Fibroblast of pulmonary artery (primary cell): ENCODE results near the gene MRPL43.

ENCODE experiments used
- DNase-seq: peaks from one replicate; pipeline ENCODE4 v3.0.0-alpha.2; 2010; ENCODE audit warnings: low read depth
- H3K4me3 ChIP-seq: replicated peaks from 2 replicates; pipeline ENCODE4 v1.5.1; 2011; ENCODE audit warnings: low read depth, mild to moderate bottlenecking, control low read depth, low read length, moderate library complexity
- CTCF ChIP-seq: IDR thresholded peaks from 2 replicates; pipeline ENCODE4 v1.5.1; 2011; ENCODE audit warnings: mild to moderate bottlenecking, control low read depth, low read length, inconsistent platforms; ENCODE audit errors: missing control alignments

The MRPL43 gene

GRCh38 chr10:100997360-100998182 is 10.3 kb upstream of the MRPL43 start:
- peak; percentile 81 for TF ChIP-seq CTCF
- DNase-seq, result peak; percentile 76
- H3K4me3 ChIP-seq, result peak overlapping the region; percentile 89

GRCh38 chr10:100996678-100997359 is 9.5 kb upstream of the MRPL43 start:
- H3K4me3 ChIP-seq, result peak overlapping the region; percentile 89
- no peak for DNase-seq
- TF ChIP-seq CTCF, result no peak

GRCh38 chr10:100995181-100995580 is 7.9 kb upstream of the MRPL43 start:
- TF ChIP-seq CTCF, result no peak
- DNase-seq, result no peak
- no peak overlapping the region for H3K4me3 ChIP-seq

- no peak overlapping the region for H3K4me3 ChIP-seq
- DNase-seq, result peak; percentile 61
- TF ChIP-seq CTCF, result peak; percentile 73
These were observed 6.8 kb upstream of the MRPL43 start for GRCh38 chr10:100993986-100994708.

- TF ChIP-seq CTCF, result no peak
- DNase-seq, result no peak
- H3K4me3 ChIP-seq, result no peak overlapping the region
These were observed 1.8 kb upstream of the MRPL43 start for GRCh38 chr10:100989088-100989487.

GRCh38 chr10:100988166-100988565 is 869 bp upstream of the MRPL43 start:
- no peak for TF ChIP-seq CTCF
- DNase-seq, result no peak
- peak overlapping the region; percentile 98 for H3K4me3 ChIP-seq
